GM21447 (cell line): ENCODE data around the gene UTP15.

Source experiments
- ATAC-seq: cut with Tn5 transposase; IDR thresholded peaks from one replicate; pipeline ENCODE4 v1.9.1; 2021; ENCODE audit not compliant: unreplicated experiment

UTP15 gene, protein sequence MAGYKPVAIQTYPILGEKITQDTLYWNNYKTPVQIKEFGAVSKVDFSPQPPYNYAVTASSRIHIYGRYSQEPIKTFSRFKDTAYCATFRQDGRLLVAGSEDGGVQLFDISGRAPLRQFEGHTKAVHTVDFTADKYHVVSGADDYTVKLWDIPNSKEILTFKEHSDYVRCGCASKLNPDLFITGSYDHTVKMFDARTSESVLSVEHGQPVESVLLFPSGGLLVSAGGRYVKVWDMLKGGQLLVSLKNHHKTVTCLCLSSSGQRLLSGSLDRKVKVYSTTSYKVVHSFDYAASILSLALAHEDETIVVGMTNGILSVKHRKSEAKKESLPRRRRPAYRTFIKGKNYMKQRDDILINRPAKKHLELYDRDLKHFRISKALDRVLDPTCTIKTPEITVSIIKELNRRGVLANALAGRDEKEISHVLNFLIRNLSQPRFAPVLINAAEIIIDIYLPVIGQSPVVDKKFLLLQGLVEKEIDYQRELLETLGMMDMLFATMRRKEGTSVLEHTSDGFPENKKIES

DNA sequence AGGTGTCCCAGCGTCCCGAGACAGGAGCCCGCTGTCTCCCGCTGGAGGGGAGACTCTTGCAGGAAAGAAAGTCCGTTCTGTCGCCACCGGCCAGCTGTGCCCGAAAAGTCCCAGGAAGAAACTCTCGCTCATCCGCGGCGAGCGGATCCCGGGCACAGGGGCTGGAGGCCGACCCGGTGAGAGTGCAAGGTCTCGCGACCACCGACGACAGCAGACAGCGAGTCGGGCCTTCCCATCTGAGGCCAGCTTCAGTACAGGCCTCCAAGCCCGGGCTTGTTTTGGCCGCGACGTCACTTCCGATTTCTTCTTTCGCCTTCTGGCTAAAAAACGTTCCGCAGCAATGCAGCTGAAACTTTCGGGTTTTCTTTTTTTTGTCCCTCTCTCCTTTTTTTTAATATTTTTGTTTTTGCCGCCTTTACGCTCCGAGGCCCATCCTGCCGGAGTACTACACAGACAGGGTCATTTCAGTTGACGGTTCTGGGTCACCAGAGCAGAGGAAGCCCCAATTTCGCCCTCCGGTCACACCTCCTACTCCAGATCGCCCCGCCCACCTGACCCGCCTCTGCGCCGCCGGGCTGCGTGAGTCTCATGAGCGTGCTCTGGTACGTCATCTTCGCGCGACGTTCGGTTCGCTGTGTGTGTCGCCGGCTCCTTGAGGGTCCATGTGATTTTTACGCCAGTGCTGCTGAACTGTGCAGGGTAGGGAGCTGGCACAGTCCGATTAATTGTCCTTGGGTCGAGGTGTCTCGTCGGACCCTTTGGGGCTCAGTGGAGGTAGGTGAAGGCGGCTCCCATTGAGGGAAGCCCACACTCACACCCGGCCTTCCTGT is at the start of gene UTP15, which contains the start of gene ANKRA2:
Gene UTP15 (plus strand): TSS at position 605 of the 830 bp plus-strand sequence. CDS start 1,602 bp downstream, outside the sequence.
Gene ANKRA2 (minus strand): TSS at position 501 of the 830 bp plus-strand sequence. CDS start 2,758 bp downstream, outside the sequence.
- ATAC-seq: peak; percentile 95

DNA sequence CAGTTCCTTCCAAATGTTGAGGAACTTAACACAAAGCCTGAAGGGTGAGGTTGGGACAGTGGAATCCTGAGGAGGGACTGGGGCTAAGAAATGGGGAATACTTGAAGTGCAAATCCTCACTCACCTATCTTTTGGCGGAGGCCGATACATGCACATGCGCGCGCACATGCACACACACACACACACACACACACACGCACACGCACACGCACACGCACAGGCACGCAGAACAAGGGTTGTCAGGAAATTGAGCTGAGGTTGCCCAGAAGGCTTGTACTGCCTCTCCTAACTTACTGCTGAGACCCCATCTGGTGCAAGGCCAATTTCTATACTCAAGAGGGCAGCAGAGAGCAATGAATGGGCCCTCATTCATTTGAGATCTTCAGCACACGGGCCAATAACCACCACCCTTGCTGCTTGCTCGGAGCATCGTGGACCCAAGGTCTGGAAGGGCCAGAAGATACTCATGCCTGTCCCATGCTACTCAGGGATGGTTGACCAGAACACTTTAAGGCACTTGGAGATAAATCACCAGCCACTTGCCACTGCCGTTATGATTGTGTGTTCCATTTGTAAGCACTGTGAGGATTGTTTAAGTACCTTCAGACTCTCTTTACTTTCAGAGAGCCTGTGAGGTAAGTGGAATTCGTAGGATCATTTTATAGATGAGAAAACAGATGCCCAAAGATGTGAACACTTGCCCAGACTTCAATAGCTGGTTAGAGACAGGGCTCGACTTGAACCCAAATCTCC is 45.8 kb upstream of the UTP15 start:
- ATAC-seq: peak; percentile 98

DNA sequence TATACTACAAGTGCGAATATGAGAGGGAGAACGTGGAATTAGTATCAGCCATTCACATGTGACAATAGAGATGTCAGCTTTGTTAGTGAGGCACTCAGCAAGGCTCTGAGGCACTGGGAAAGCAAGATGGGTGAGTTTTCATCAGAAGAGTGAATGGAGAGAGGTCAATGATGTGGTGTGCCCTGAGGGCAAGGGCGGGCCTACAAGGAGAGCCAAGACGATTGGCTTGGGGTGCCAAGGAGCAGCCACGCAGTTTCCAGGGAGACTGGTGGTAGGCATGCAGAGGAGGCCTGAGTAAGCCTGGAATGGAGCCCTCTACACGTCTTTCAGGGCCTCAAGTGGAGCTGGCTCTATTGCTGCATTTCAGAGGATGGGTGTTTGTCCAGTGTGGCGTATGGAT is 42.6 kb upstream of the UTP15 start:
- no peak for ATAC-seq

DNA sequence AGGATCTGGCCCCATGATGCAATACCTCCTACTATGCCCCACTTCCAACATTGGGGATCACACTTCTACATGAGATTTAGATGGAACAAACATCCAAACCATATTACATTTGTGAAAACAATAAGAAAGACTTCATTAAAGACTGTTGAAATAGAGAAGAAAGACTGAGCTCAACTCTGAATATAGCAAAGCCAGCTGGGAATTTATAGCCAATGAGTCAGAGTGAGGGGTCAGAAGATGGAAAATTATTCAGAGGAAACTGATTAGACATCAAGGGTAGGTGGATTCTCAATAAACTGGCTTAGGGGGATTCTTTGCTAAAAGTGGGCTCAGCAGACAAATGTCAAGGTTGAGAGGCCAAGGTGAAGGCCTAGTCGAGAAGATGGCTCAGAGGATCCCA is 41.7 kb upstream of the UTP15 start:
- ATAC-seq: no peak

DNA sequence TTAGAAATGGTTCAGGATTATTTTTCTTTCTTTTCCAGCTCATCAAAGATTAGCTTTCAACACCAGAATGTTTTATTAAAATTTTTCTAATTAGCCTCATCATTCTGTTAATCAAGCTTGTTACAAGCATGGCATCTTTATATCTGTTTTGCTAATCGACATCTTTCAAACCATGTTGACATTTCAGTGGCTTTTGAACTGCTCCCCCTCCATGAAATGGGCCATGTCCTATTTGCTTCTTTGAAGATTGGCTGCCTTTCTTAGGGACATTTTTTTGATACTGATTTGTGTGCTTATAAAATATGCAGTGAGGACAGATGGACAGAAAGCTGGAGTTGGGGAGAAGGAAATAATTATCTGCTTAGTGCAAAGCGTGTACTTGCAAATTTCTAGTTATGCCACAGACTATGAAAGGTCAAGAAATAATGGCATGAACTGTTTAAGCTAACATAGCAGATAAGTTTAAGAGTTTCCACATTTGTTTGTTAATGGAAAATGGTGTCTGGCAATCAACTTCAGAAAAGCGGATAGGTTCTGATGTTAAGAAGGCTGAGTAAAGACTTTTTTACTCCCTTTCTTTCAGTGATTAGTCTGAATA is 39.8 kb upstream of the UTP15 start:
- no peak for ATAC-seq

DNA sequence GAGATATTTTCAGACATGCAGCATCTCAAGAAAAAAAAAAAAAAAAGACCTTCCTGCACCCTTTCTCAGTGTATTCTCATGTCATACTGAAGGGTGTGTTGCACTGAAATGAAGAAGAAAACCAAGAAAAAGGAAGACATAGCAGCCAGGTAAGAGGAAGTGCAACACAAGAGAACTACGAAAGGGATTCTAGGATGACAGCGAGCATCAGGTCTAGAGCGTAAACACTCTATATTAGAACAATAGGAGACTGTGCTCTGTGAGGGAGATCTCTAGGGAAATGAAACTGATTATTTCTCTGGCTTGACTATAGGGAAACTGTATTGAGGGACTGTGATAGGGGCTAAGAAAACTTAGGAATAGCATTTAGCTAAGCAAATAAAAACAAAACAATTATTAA is 37.3 kb upstream of the UTP15 start:
- no peak for ATAC-seq

DNA sequence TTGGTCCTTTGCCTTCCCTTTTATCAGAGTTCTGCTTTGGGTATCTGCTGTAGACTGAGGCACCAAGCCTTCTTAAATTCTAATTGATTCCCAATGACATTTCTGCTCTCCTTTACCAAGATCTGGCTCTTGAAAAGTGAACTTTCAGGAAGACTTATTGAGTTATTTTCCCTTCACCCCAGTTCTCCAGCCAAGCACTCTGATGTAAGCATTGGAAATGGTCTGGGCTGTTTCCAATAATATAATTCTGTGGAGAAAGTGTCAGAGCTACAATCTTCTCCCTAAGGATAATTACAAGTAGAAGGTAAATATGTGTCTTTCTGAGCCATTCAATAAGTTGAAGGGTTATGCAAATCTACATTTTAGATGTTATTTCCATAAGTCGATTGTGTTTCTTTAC is 36.5 kb upstream of the UTP15 start:
- ATAC-seq: no peak

DNA sequence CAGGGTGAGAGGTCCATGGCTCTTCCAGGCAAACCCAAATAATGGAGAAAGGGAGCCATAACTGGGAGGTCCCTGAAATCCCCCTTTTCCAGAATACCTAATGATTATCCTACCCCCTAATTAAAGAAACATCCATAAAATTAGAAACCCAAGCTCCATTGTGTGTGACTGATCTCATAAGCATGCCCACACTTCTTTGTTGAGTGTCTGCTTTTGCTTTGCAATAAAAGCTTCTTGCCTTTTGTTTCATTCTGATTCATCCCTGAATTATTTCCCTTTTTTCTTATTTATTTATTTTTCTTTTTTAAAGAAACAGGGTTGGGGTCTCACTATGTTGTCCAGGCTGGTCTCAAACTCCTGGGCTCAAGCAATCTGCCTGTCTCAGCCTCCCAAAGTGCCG is 34.2 kb upstream of the UTP15 start:
- no peak for ATAC-seq

DNA sequence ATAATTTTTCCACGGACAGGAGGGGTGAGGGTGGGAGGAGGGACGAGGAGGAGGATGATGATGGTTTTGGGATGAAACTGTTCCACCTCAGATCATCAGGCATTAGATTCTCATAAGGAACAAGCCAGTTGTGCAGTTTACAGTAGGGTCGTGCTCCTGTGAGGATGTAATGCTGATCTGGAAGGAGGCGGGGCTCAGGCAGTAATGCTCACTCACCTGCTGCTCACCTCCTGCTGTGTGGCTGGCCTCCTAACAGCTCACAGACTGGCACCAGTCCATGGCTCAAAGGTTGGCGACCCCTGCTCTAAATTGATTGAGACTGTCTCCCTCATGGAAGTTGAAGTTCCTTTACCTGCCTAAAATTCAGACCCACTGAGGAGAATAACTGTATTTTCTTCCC is 33.3 kb upstream of the UTP15 start:
- no peak for ATAC-seq

DNA sequence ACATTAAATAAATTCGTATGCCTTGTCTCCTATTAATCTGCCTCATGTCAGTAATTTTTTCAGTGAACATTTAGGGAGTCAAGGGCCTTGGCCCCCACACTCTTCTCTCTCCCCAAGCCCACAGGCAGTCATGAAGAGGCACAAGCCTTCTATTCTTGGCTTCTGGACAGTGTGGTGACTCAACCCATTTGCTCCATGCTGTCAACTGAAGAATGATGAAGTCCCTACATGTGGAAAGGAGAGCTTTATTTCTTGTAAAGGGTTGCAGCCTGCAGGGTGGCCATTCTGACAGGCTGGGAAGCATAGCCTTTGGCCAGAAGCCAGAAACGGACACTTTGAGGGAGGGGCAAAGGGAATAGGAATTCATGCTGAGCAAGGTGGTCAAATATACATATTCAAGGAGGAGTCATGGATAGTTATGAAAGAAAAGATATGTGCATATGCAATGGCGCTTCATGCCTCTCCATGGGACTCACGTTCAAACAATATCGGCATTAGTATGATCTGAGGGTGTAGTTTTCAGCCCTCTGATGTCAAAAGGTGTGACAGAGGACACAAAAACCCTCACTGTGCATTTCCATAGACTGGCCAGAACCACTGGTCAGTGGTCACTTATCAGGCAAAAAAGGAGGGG is 31.4 kb upstream of the UTP15 start:
- no peak for ATAC-seq

DNA sequence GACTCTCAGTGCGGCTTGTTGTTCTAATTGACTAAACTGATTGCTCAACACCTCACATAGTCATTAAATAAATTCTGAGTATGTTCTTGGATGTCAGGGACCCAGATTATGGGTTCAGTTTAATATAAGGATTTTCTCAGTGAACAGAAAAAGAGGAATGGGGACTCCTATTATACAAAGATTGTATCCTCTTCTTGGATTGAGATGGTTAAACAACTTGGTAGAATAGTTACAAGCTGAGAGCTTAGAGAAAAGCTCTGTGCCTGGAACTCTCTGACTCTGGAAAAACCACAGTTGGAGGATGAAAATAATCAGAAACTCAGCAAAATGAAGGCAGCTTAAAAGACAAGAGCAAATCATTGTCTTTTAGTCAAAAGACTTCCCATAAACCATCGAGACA is 30.6 kb upstream of the UTP15 start:
- ATAC-seq: no peak

DNA sequence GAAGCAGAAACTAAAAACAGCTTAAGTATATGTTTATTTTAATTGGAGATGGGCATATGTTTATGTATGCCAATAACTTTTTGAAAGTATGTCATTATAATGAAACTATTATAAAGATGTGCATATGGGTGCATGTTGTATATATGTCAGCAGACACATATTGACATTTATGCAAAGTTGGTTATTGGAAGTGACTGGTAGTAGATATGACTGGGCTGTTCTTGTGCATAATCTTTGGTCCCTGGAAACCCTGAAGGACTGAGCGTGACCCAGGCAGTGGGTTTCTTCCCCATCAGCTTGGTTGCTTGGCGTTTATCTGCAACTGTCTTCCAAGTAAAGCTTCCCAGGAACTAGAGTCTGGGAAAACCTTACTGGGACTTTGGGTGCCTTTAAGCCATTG is 25.8 kb upstream of the UTP15 start:
- ATAC-seq: no peak

DNA sequence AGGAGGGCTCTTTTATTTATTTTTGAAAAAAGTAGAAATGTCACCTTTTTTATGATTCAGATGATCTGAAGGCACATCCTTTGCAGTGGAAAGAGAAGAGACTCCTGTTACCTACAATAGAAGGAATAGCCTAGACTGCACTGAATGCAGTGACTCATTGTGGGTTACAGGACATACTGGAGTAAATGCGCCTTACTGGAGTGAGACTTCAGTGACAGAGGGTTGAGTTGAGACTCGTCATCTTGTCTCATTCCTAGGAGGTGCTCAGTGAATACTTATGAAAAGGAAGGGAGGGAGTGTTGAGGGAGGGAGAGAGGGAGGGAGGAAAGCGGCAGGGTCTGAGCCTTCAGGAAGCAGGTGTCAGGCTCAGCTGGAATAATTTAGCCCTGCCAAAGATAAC is 25.4 kb upstream of the UTP15 start:
- ATAC-seq: no peak

DNA sequence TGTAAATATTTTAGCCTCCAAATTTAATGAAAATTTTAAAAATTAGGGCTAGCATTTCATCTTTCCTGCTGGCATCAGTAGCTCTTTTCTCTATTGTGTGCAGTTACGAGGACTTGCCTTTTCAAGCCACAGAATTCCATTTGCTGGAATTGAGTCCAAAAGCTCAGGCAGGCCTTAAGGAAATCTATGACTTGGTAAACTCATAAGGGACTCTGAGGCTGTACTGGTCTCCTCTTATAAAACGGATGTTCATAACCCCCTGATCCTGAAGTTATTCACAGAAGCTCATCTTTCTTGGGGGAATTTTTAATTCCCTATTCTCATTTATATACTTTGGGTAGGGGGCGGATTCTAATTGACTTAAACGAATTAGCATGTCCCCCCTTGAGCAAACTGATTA is 23.5 kb upstream of the UTP15 start:
- no peak for ATAC-seq

DNA sequence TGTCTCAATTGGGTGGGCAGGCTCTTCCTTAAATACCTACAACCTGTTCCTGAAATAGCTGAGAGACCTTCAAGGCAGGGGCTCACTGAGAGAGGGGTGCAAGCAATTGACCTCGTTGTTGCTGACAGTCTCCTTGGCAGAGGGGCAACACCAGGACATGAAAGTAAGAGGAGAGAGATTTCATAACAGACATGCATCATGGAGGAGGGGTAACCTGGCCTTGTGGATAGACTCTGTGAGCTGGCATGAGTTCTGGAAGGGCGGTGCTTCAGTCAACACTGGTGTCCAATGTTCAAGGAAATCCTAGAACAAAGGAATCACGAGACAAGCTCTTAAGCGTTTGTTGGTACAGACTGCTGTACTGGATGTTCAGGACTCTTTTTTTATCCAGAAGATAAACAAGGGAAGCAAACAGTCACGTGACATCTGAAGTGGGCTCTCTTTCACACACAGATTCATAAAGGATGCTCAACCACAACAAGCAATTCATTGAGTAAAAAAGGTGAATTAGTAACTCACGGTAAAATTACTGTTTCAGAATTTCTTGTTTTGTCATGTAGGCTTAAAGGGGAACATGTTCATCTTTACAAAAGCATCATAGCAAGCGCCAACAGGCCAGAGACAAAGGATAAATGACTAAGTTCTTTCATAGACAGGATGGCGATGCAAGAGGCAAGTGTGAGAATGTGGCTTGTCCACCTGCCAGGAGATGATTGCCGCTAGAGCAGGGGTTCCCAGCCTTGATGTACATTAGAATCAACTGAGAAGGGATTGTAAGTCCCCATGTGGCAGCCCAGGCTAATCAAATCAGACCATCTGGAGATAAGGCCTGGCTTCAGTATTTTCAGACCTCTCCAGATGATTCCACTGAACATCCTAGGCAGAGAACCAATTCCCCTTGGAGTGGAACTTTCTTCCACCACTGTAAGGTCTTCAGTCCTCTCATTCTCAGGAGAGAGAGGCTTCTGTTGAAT is 20.8 kb upstream of the UTP15 start:
- ATAC-seq: no peak

DNA sequence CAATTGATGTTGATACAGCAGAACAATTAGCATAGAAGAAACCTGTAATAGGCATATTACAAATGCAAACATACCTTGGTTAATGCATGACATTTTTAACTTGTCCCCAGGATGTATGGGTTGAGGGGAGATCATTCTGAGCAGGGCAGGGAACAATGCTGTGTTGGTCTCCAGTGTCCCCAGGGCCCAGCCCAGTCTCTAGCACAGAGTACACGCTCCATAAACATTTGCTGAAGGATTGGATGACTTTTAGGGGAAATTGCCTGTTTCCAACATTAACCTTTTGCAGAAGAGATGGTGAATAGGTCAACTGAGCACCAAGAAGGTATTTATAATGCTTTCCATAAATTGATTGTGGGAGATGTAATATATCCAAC is 20.2 kb upstream of the UTP15 start:
- no peak for ATAC-seq

DNA sequence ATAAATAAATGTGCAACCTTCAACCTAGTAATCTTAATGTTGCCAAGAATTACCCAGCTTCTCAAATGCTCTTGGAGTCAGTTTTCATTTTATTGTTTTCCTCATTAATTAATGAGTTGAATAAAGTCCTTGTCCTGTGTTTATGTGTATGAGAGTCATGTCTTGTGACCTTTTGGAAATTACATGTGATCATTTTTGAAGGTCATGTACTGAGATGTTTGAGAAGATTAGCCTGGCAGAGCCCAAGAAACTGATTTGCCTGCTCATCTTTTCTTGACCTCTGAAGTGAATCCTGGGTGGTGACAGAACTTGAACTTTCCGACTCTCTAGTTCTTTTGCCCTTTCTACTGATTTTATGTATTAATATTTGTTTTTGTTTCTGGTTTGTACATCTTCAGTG is 15.5 kb upstream of the UTP15 start:
- ATAC-seq: no peak

DNA sequence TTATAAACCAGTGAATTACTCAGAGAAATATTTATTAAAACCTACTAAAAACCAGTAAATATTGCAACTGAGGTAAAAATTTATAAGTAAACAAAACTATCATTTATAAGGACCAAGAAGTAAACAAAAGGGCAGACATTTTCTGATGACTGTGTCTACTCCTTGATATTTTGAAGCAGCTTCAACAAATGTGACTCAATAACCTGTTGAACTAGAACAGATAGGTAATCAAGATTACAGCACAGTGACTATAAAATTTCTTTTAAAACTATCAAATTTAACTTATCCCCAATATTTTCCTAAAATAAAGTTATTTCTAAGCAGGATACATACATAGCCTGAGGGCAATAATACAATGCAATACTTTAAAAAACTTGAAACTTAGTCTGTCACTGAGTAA is 12.9 kb upstream of the UTP15 start:
- ATAC-seq: no peak

DNA sequence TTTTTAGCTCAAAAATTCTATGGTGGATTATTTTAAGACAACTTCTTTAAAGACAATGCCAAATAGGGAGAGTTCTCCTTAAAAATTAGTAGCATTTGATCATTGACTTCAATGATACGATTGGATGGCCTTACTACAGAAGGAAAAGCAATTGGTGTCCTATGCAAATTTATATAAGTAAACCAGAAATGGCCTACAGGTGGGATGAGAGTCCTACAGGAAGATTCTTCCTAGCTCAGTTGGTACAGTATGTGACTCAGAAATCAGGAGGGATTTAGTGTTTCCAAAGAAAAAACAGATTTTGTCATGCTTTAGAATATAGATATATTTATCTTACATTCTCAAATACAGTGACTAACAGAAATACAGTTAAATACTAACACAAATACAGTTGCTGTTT is 6.6 kb upstream of the UTP15 start:
- no peak for ATAC-seq
